ENCODE measurements around the gene WDTC1. TPM values are rescaled to one million over a fixed set of nuclear protein-coding genes. Genes with fewer than 3 reads are reported as not detected.

The WDTC1 gene
- total RNA-seq, 1 experiment from 2014 or later, result 37.1 TPM

DNA sequence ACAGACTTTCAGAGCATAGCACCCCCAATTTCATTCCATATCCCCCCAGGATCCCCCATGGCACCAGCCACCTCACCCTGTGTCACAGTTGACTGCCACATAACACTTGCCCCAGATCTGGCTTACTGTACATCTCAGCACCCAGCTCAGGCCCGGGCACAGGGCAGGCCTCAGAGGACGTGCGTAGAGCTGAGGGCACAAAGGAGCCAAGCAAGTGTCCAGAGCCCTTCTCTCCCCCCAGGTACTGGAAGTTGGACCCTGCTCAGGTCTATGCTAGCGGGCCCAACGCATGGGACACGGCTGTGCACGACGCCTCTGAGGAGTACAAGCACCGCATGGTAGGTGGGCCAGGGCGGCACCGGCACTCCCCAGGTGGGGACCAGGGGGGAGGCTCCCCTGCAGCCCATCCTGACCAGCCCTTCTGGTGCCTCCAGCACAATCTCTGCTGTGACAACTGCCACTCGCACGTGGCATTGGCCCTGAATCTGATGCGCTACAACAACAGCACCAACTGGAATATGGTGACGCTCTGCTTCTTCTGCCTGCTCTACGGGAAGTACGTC, 99.4 kb downstream of the WDTC1 start:
- Histone ChIP-seq H4K20me1 (ENCODE audit: insufficient read depth) (no peaks in the 10 kb centered on the region), H3K9me2 (ENCODE audit: insufficient read depth) (no peaks in the 10 kb centered on the region), H3F3A (ENCODE audit: insufficient read depth, low read depth) (no peaks in the 10 kb centered on the region), H3K9me3 (ENCODE audit: insufficient read depth, low read depth) (no peaks in the 10 kb centered on the region), H3K27ac (no peak overlapping the region), H3K4me2 (no peak overlapping the region), H2AFZ (no peak overlapping the region), H3K79me2 (ENCODE audit: low read depth) (no peaks in the 10 kb centered on the region), H3K4me1 (replicated peaks; ENCODE audit: insufficient read depth) (no peaks in the 10 kb centered on the region), H3K27me3 (ENCODE audit: insufficient read depth, low read depth) (no peaks in the 10 kb centered on the region), H3K36me3 (ENCODE audit: low read depth) (no peaks in the 10 kb centered on the region; the same call in 1 of the 2 replicates), H3K4me3 (no peak overlapping the region)
- CTCF ChIA-PET, result interaction anchor here (0.5 kb wide), 1 partner anchor 105 kb away, joined by 3 read pairs; no protein-coding TSS in a partner anchor
- POLR2A ChIA-PET (ENCODE audit: unreplicated experiment), result no interaction called here
- no peak for TF ChIP-seq EZH2 (IDR thresholded peaks at IDR 0.05; ENCODE audit: low read depth)
- no peak for TF ChIP-seq CTCF (conservative IDR thresholded peaks at IDR 0.05)
- intact Hi-C loops (cut with micrococcal nuclease; ENCODE audit: unreplicated experiment), result no loop called here
- DNase-seq, result no peak
- no TSS peak for BruUV-seq (replicated peaks)

DNA sequence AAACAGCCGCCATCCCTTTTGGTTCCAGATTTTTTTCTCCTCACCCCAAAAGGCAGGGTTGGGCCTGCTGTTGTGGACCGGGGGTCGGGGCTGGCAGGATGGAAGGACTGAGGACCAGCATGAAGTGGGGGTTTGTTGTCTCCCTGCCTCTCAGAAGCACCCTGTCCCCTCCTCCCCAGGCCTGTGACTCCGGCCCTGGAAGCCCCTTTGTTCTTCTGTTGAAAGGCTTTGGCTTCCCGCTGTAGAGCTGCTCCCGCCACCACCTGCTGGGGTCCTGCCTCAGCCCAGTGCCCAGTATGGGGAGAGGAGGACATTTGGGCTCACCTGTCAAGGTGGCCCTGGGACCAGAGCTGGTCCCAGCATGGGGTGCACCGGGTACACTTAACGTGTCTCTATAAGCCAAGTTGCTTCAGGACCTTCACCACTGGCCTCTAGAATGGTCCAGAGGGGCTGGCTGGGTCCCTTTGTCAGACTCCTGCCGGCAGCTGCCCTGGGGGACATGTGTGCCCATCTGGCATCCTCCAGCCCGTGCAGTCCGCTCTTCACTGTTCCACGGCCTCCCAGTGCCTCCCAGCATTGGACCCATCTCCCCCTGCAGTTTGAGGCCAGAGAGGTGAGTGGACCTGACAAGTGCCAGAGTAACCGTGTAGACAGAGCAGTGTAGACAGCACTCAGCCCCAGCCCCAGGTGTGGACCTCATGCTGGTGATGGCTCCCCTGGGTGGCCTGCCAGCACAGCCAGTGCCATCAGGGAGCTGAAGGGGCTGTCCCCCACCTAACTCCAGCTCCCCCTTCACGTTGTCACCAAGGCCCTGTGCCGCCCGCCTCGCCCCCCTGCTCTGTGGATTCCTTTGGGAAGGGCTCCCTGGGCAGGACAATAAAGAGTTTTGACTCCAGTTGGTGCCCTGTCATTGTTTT, 101.3 kb downstream of the WDTC1 start:
- ChIA-PET POLR2A (ENCODE audit: unreplicated experiment) (no interaction called here), CTCF (interaction anchor here (0.5 to 0.6 kb wide), 2 partner anchors 27 to 53 kb away, joined by 3 to 4 read pairs; no protein-coding TSS in a partner anchor)
- H3K9me2 ChIP-seq (ENCODE audit: insufficient read depth), result no peaks in the 10 kb centered on the region
- H3K4me1 ChIP-seq (replicated peaks; ENCODE audit: insufficient read depth), result peaks cover 7% of the 10 kb centered on the region
- intact Hi-C loops (cut with micrococcal nuclease; ENCODE audit: unreplicated experiment), result no loop called here
- TF ChIP-seq EZH2 (IDR thresholded peaks at IDR 0.05; ENCODE audit: low read depth), result no peak
- TF ChIP-seq CTCF (conservative IDR thresholded peaks at IDR 0.05), result no peak
- H3K9me3 ChIP-seq (ENCODE audit: insufficient read depth, low read depth), result no peaks in the 10 kb centered on the region
- H3F3A ChIP-seq (ENCODE audit: insufficient read depth, low read depth), result peaks cover 6% of the 10 kb centered on the region; the same call in 1 of the 2 replicates
- no peaks in the 10 kb centered on the region for H3K27me3 ChIP-seq (ENCODE audit: insufficient read depth, low read depth)
- H2AFZ ChIP-seq, result no peak overlapping the region
- H3K79me2 ChIP-seq (ENCODE audit: low read depth), result no peaks in the 10 kb centered on the region
- no peak overlapping the region for H3K4me2 ChIP-seq
- H3K4me3 ChIP-seq, result no peak overlapping the region
- TSS peak; percentile 18 for BruUV-seq (replicated peaks)
- no peak for DNase-seq
- no peaks in the 10 kb centered on the region for H4K20me1 ChIP-seq (ENCODE audit: insufficient read depth)
- no peaks in the 10 kb centered on the region; the same call in 1 of the 2 replicates for H3K36me3 ChIP-seq (ENCODE audit: low read depth)
- H3K27ac ChIP-seq, result no peak overlapping the region

DNA sequence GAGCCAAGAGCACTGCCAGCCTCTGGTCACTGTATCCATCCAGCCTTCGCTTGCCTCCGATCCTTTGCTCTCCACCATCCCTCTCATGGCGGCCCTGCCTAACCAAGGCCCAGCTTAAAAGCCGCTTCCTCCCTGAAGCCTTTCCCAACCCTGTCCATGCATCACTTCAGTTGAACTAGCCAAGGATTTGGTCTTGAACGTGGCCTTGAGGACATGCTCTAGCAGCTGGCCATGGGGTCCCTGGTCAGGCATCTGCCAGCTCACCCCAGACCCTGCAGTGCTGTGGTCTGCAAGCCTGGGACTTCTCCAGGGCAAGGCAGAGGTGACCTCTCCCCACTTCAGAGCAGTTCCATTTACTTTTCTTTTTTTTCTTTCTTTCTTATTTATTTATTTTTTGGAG, 102.3 kb downstream of the WDTC1 start:
- ChIA-PET CTCF (no interaction called here), POLR2A (ENCODE audit: unreplicated experiment) (no interaction called here)
- no peak for DNase-seq
- H3K27ac ChIP-seq, result no peak overlapping the region
- H4K20me1 ChIP-seq (ENCODE audit: insufficient read depth), result no peaks in the 10 kb centered on the region
- no peaks in the 10 kb centered on the region for H3K9me2 ChIP-seq (ENCODE audit: insufficient read depth)
- no TSS peak for BruUV-seq (replicated peaks)
- H3F3A ChIP-seq (ENCODE audit: insufficient read depth, low read depth), result peaks cover 12% of the 10 kb centered on the region; the same call in 1 of the 2 replicates
- TF ChIP-seq CTCF (conservative IDR thresholded peaks at IDR 0.05), result no peak
- TF ChIP-seq EZH2 (IDR thresholded peaks at IDR 0.05; ENCODE audit: low read depth), result no peak
- H3K27me3 ChIP-seq (ENCODE audit: insufficient read depth, low read depth), result no peaks in the 10 kb centered on the region
- no peak overlapping the region for H3K4me3 ChIP-seq
- no peaks in the 10 kb centered on the region for H3K79me2 ChIP-seq (ENCODE audit: low read depth)
- H3K4me1 ChIP-seq (replicated peaks; ENCODE audit: insufficient read depth), result peaks cover 16% of the 10 kb centered on the region
- H3K4me2 ChIP-seq, result no peak overlapping the region
- no peaks in the 10 kb centered on the region for H3K9me3 ChIP-seq (ENCODE audit: insufficient read depth, low read depth)
- intact Hi-C loops (cut with micrococcal nuclease; ENCODE audit: unreplicated experiment), result no loop called here
- no peaks in the 10 kb centered on the region; the same call in 1 of the 2 replicates for H3K36me3 ChIP-seq (ENCODE audit: low read depth)
- no peak overlapping the region for H2AFZ ChIP-seq
